ENCODE data around the gene RGS11.
"Not testable (repeated sequence)": the region's sequence is repeated elsewhere in the genome, so short reads cannot be mapped to it uniquely, and the experiment has no call there.

Gene RGS11

GRCh38 chr16:245105-245504, 30.6 kb downstream of the RGS11 start:
- in situ Hi-C loops (cut with MboI; ENCODE audit: low pct_unique_long_range_greater_than_20kb, low sequenced_read_pairs) = no loop called here
- no peak for DNase-seq

- in situ Hi-C loops (cut with MboI; ENCODE audit: low pct_unique_long_range_greater_than_20kb, low sequenced_read_pairs) = no loop called here
- no peak for DNase-seq
Observed at GRCh38 chr16:243348-243747, 32.4 kb downstream of the RGS11 start.

- no peak for DNase-seq
- in situ Hi-C loops (cut with MboI; ENCODE audit: low pct_unique_long_range_greater_than_20kb, low sequenced_read_pairs) = no loop called here
Observed at GRCh38 chr16:242281-242680, 33.5 kb downstream of the RGS11 start.

- in situ Hi-C loops (cut with MboI; ENCODE audit: low pct_unique_long_range_greater_than_20kb, low sequenced_read_pairs) = no loop called here
- DNase-seq = no peak
Observed at GRCh38 chr16:240559-240958, 35.2 kb downstream of the RGS11 start.

- in situ Hi-C loops (cut with MboI; ENCODE audit: low pct_unique_long_range_greater_than_20kb, low sequenced_read_pairs) = no loop called here
- no peak for DNase-seq
Observed at GRCh38 chr16:239948-240277, 35.8 kb downstream of the RGS11 start.

GRCh38 chr16:234468-235305, 41.1 kb downstream of the RGS11 start, which contains the start of gene FAM234A:
Gene FAM234A, plus strand, starts transcription at chr16:234821. Its CDS starts 19,593 bp downstream, at chr16:254414.
- peak; percentile 95 for DNase-seq

GRCh38 chr16:230949-231348, 44.8 kb downstream of the RGS11 start:
- in situ Hi-C loops (cut with MboI; ENCODE audit: low pct_unique_long_range_greater_than_20kb, low sequenced_read_pairs) = no loop called here
- DNase-seq = no peak

More at GRCh38 chr16:234468-235305, 41.1 kb downstream of the RGS11 start, which contains the start of gene FAM234A:
- in situ Hi-C loops (cut with MboI; ENCODE audit: low pct_unique_long_range_greater_than_20kb, low sequenced_read_pairs) = no loop called here

GRCh38 chr16:230351-230750, 45.4 kb downstream of the RGS11 start:
- in situ Hi-C loops (cut with MboI; ENCODE audit: low pct_unique_long_range_greater_than_20kb, low sequenced_read_pairs); DNase-seq: not testable (repeated sequence)

GRCh38 chr16:229731-230281, 45.9 kb downstream of the RGS11 start:
- DNase-seq = no peak
- in situ Hi-C loops (cut with MboI; ENCODE audit: low pct_unique_long_range_greater_than_20kb, low sequenced_read_pairs) = no loop called here

GRCh38 chr16:228852-229730, 46.7 kb downstream of the RGS11 start, which contains the start of gene LUC7L:
Gene LUC7L, minus strand, starts transcription at chr16:229449. Its CDS starts 110 bp downstream, at chr16:229339.
- in situ Hi-C loops (cut with MboI; ENCODE audit: low pct_unique_long_range_greater_than_20kb, low sequenced_read_pairs) = no loop called here
- DNase-seq = peak; percentile 90

GRCh38 chr16:228151-228851, 47.4 kb downstream of the RGS11 start:
- no peak for DNase-seq
- in situ Hi-C loops (cut with MboI; ENCODE audit: low pct_unique_long_range_greater_than_20kb, low sequenced_read_pairs) = no loop called here

- in situ Hi-C loops (cut with MboI; ENCODE audit: low pct_unique_long_range_greater_than_20kb, low sequenced_read_pairs) = no loop called here
Observed at GRCh38 chr16:220021-220420, 55.7 kb downstream of the RGS11 start.

More at GRCh38 chr16:220021-220420, 55.7 kb downstream of the RGS11 start:
- DNase-seq = no peak

Data from KBM-7 (cell line).